Upper lobe of right lung (tissue), 1 donor: Measurements from ENCODE around the gene IGSF3. TPM values are rescaled to one million over a fixed set of nuclear protein-coding genes. Genes with fewer than 3 reads are reported as not detected.

Experiments
- ATAC-seq: fragments of 200-7000 bp; cut with Tn5 transposase; one replicate; pipeline ENCODE4 v1.9.1; 2020; ENCODE audit warnings: mild to moderate bottlenecking, moderate library complexity
- DNase-seq: peaks from one replicate; pipeline ENCODE4 v3.0.0-alpha.2; 2020
- H3K27ac ChIP-seq: fragments of 200-600 bp; one replicate; pipeline ENCODE4 v1.8.0; 2022
- H3K27me3 ChIP-seq: fragments of 200-600 bp; one replicate; pipeline ENCODE4 v1.8.0; 2022; ENCODE audit warnings: mild to moderate bottlenecking
- H3K36me3 ChIP-seq: fragments of 200-600 bp; one replicate; pipeline ENCODE4 v1.8.0; 2022
- H3K4me1 ChIP-seq: fragments of 200-600 bp; one replicate; pipeline ENCODE4 v1.8.0; 2022
- H3K4me3 ChIP-seq: fragments of 200-600 bp; one replicate; pipeline ENCODE4 v1.8.0; 2022; ENCODE audit warnings: mild to moderate bottlenecking
- H3K9me3 ChIP-seq: fragments of 200-600 bp; one replicate; pipeline ENCODE4 v1.8.0; 2022
- CTCF ChIP-seq: fragments of 200-600 bp; IDR thresholded peaks from one replicate; pipeline ENCODE4 v1.8.0; 2022; ENCODE audit warnings: antibody characterized with exemption
- intact Hi-C: fragments of 100-400 bp; cut with DNase I; formaldehyde crosslinking; loops from one replicate; pipeline ENCODE4 v1.11.0; 2022
- total RNA-seq: library from RNA; stranded (reverse); fragmentation: NEBNext Ultra II Directional; extraction: Animal tissue kit (Norgen Biotek cat#: 25700); gene quantifications from one replicate; pipeline ENCODE4 v1.2.1, GENCODE V29; 2021
- donor health status: DM: no; HTN: yes; CAD: no; lungs with severe emphysema.

Gene IGSF3
- total RNA-seq, 1 donor from 2014 or later: 20.1 TPM

- H3K36me3 ChIP-seq: no peaks in the 10 kb centered on the region
- H3K4me1 ChIP-seq: no peaks in the 10 kb centered on the region
- intact Hi-C loops: no loop called here
- no peak for TF ChIP-seq CTCF
- H3K27ac ChIP-seq: no peak overlapping the region
- DNase-seq (no peak), ATAC-seq (no peak)
- no peak overlapping the region for H3K4me3 ChIP-seq
- peaks cover 7% of the 10 kb centered on the region for H3K27me3 ChIP-seq
- H3K9me3 ChIP-seq: no peaks in the 10 kb centered on the region
Measured at GRCh38 chr1:116674751-116675150, 7.2 kb upstream of the IGSF3 start.

GRCh38 chr1:116674011-116674531, 6.5 kb upstream of the IGSF3 start:
- Histone ChIP-seq H3K9me3 (no peaks in the 10 kb centered on the region), H3K27me3 (peaks cover 7% of the 10 kb centered on the region), H3K4me3 (no peak overlapping the region), H3K27ac (no peak overlapping the region), H3K4me1 (no peaks in the 10 kb centered on the region), H3K36me3 (no peaks in the 10 kb centered on the region)
- ATAC-seq: no peak
- no peak for TF ChIP-seq CTCF
- DNase-seq: no peak
- intact Hi-C loops: no loop called here

- Histone ChIP-seq H3K27ac (no peak overlapping the region), H3K36me3 (no peaks in the 10 kb centered on the region), H3K4me3 (no peak overlapping the region), H3K27me3 (peaks cover 1% of the 10 kb centered on the region), H3K9me3 (no peaks in the 10 kb centered on the region), H3K4me1 (peaks cover 1% of the 10 kb centered on the region)
- DNase-seq (no peak), ATAC-seq (no peak)
- no peak for TF ChIP-seq CTCF
- intact Hi-C loops: no loop called here
Measured at GRCh38 chr1:116671912-116672311, 4.4 kb upstream of the IGSF3 start.

GRCh38 chr1:116671072-116671760, 3.7 kb upstream of the IGSF3 start:
- ATAC-seq (no peak), DNase-seq (no peak)
- no peak overlapping the region for H3K4me3 ChIP-seq
- H3K27me3 ChIP-seq: no peaks in the 10 kb centered on the region
- intact Hi-C loops: no loop called here
- TF ChIP-seq CTCF: no peak
- H3K9me3 ChIP-seq: no peaks in the 10 kb centered on the region
- H3K27ac ChIP-seq: no peak overlapping the region
- no peaks in the 10 kb centered on the region for H3K36me3 ChIP-seq
- peaks cover 8% of the 10 kb centered on the region for H3K4me1 ChIP-seq

GRCh38 chr1:116668277-116668676, 744 bp upstream of the IGSF3 start:
- intact Hi-C loops: no loop called here
- peaks cover 10% of the 10 kb centered on the region for H3K4me1 ChIP-seq
- peak overlapping the region; percentile 72 for H3K27ac ChIP-seq
- no peaks in the 10 kb centered on the region for H3K36me3 ChIP-seq
- peaks cover 9% of the 10 kb centered on the region for H3K27me3 ChIP-seq
- ATAC-seq: no peak
- no peak for DNase-seq
- H3K9me3 ChIP-seq: no peaks in the 10 kb centered on the region
- no peak overlapping the region for H3K4me3 ChIP-seq
- TF ChIP-seq CTCF: no peak
